Breast epithelium (tissue), 3 donors: Measurements from ENCODE around the gene KRT23.

ENCODE experiments used
- POLR2A ChIP-seq: fragments of 450-650 bp; IDR thresholded peaks from one replicate; pipeline ENCODE4 v1.6.1; 2016; ENCODE audit warnings: antibody characterized with exemption, mild to moderate bottlenecking, moderate library complexity
- POLR2AphosphoS5 ChIP-seq, 3 donors: sonication (generic); formaldehyde crosslinking; IDR thresholded peaks; one replicate each; pipeline ENCODE4 v1.6.1; 2017; ENCODE audit warnings: antibody characterized with exemption in 3 of 3
- TF ChIP-seq, protein P1 (sequence below), 3 donors: fragments of 450-650 bp; IDR thresholded peaks; one replicate each; pipeline ENCODE4 v1.5.1; 2016 to 2017; ENCODE audit warnings: antibody characterized with exemption in 3 of 3, mild to moderate bottlenecking in 3 of 3, moderate library complexity in 3 of 3

DNA sequence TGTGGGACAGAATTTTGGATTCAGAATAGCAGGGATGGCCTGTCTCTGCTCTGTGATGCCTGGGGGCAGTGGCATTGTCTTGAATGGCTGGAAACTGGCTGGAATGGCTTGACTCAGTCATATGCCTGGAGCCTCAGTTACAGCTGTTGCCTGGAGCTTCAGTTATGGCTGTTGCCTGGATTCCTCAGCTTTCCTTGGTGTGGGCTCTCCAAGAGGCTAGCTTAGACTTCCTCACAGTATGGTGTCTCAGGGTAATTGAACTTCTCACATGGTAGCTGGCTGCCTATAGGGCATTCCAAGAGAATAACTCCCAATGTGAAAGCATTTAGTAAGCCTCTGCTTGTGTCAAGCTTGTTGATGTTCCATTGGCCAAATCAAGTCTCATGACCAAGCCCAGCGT, 21.1 kb downstream of the KRT23 start:
- TF ChIP-seq POLR2AphosphoS5 (IDR thresholded peaks at IDR 0.05) = no peak
- TF ChIP-seq, protein P1, sequence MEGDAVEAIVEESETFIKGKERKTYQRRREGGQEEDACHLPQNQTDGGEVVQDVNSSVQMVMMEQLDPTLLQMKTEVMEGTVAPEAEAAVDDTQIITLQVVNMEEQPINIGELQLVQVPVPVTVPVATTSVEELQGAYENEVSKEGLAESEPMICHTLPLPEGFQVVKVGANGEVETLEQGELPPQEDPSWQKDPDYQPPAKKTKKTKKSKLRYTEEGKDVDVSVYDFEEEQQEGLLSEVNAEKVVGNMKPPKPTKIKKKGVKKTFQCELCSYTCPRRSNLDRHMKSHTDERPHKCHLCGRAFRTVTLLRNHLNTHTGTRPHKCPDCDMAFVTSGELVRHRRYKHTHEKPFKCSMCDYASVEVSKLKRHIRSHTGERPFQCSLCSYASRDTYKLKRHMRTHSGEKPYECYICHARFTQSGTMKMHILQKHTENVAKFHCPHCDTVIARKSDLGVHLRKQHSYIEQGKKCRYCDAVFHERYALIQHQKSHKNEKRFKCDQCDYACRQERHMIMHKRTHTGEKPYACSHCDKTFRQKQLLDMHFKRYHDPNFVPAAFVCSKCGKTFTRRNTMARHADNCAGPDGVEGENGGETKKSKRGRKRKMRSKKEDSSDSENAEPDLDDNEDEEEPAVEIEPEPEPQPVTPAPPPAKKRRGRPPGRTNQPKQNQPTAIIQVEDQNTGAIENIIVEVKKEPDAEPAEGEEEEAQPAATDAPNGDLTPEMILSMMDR (IDR thresholded peaks at IDR 0.05) = no peak
- no peak for TF ChIP-seq POLR2A
